ENCODE data around the gene IL21R.

IL21R gene

GRCh38 chr16:27491894-27492587 lies 90.1 kb downstream of the IL21R start:
- DNase-seq: no peak

- DNase-seq: no peak
These were observed 90.6 kb downstream of the IL21R start for GRCh38 chr16:27492588-27492979.

GRCh38 chr16:27495191-27495590 lies 93.2 kb downstream of the IL21R start:
- no peak for DNase-seq

- no peak for DNase-seq
These were observed 96.3 kb downstream of the IL21R start for GRCh38 chr16:27498031-27498825.

- DNase-seq: no peak
These were observed 97.1 kb downstream of the IL21R start for GRCh38 chr16:27498916-27499658.

- no peak for DNase-seq
These were observed 97.7 kb downstream of the IL21R start for GRCh38 chr16:27499659-27500055.

- DNase-seq: no peak
These were observed 98.8 kb downstream of the IL21R start for GRCh38 chr16:27500801-27501200.
